Left ventricle myocardium inferior (tissue), 1 donor: ENCODE results near the gene LSAMP. TPM values are rescaled to one million over a fixed set of nuclear protein-coding genes. Genes with fewer than 3 reads are reported as not detected.

Source experiments
- DNase-seq: peaks from one replicate; pipeline ENCODE4 v3.0.0-alpha.2; 2020
- H3K27ac ChIP-seq: fragments of 200-600 bp; replicated peaks from 2 replicates; pipeline ENCODE4 v1.8.0; 2021
- H3K27me3 ChIP-seq: fragments of 200-600 bp; 2 replicates; pipeline ENCODE4 v1.8.0; 2021; ENCODE audit warnings: low read depth
- H3K36me3 ChIP-seq: fragments of 200-600 bp; 2 replicates; pipeline ENCODE4 v1.8.0; 2021
- H3K4me1 ChIP-seq: fragments of 200-600 bp; 2 replicates; pipeline ENCODE4 v1.8.0; 2021
- H3K4me3 ChIP-seq: fragments of 200-600 bp; 2 replicates; pipeline ENCODE4 v1.8.0; 2021; ENCODE audit warnings: mild to moderate bottlenecking, moderate library complexity
- H3K9me3 ChIP-seq: fragments of 200-600 bp; replicated peaks from 2 replicates; pipeline ENCODE4 v1.8.0; 2021
- CTCF ChIP-seq: fragments of 200-600 bp; IDR thresholded peaks from 2 replicates; pipeline ENCODE4 v1.8.0; 2021; ENCODE audit warnings: antibody characterized with exemption, mild to moderate bottlenecking, borderline replicate concordance
- intact Hi-C: fragments of 100-400 bp; cut with micrococcal nuclease; formaldehyde crosslinking; loops from one replicate; pipeline ENCODE4 v1.11.0; 2022
- total RNA-seq: library from RNA; stranded (reverse); fragmentation: NEBNext Ultra II Directional; extraction: Animal tissue kit (Norgen Biotek cat#: 25700); gene quantifications from one replicate; pipeline ENCODE4 v1.2.1, GENCODE V29; 2021
- donor health status: DM: no; HTN: yes; CAD: no; lungs with severe emphysema.

LSAMP gene
- total RNA-seq, 1 donor from 2014 or later, result 1.2 TPM

GRCh38 chr3:116254541-116254940 is 190.7 kb downstream of the LSAMP start:
- Histone ChIP-seq H3K27ac (peak overlapping the region; percentile 60), H3K36me3 (no peaks in the 10 kb centered on the region), H3K27me3 (no peaks in the 10 kb centered on the region), H3K4me3 (no peak overlapping the region), H3K9me3 (no peaks in the 10 kb centered on the region), H3K4me1 (no peaks in the 10 kb centered on the region)
- TF ChIP-seq CTCF, result no peak
- intact Hi-C loops, result no loop called here
- DNase-seq, result no peak

GRCh38 chr3:116253511-116253910 is 191.8 kb downstream of the LSAMP start:
- intact Hi-C loops, result no loop called here

GRCh38 chr3:116247605-116248004 is 197.7 kb downstream of the LSAMP start:
- intact Hi-C loops, result no loop called here
- Histone ChIP-seq H3K27ac (no peak overlapping the region), H3K36me3 (no peaks in the 10 kb centered on the region), H3K27me3 (no peaks in the 10 kb centered on the region), H3K9me3 (no peaks in the 10 kb centered on the region), H3K4me1 (no peaks in the 10 kb centered on the region), H3K4me3 (no peak overlapping the region)
- DNase-seq, result no peak
- TF ChIP-seq CTCF, result no peak

More at GRCh38 chr3:116253511-116253910, 191.8 kb downstream of the LSAMP start:
- Histone ChIP-seq H3K4me1 (no peaks in the 10 kb centered on the region), H3K9me3 (no peaks in the 10 kb centered on the region), H3K27me3 (no peaks in the 10 kb centered on the region), H3K27ac (peak overlapping the region; percentile 60), H3K36me3 (no peaks in the 10 kb centered on the region), H3K4me3 (no peak overlapping the region)
- no peak for DNase-seq
- TF ChIP-seq CTCF, result no peak

- intact Hi-C loops, result no loop called here
- H3K36me3 ChIP-seq, result no peaks in the 10 kb centered on the region
- no peaks in the 10 kb centered on the region for H3K9me3 ChIP-seq
- no peak overlapping the region for H3K4me3 ChIP-seq
- no peaks in the 10 kb centered on the region for H3K27me3 ChIP-seq
- no peak for TF ChIP-seq CTCF
- no peak for DNase-seq
- H3K27ac ChIP-seq, result no peak overlapping the region
- H3K4me1 ChIP-seq, result no peaks in the 10 kb centered on the region
These were observed 198.8 kb downstream of the LSAMP start for GRCh38 chr3:116246406-116246980.

GRCh38 chr3:116242825-116243224 is 202.5 kb downstream of the LSAMP start:
- Histone ChIP-seq H3K4me1 (no peaks in the 10 kb centered on the region), H3K27ac (no peak overlapping the region), H3K27me3 (no peaks in the 10 kb centered on the region), H3K36me3 (no peaks in the 10 kb centered on the region), H3K4me3 (no peak overlapping the region), H3K9me3 (no peaks in the 10 kb centered on the region)
- DNase-seq, result no peak
- intact Hi-C loops, result no loop called here
- no peak for TF ChIP-seq CTCF
